K562 (cell line): ENCODE data around the gene GULP1. TPM values are rescaled to one million over a fixed set of nuclear protein-coding genes. Genes with fewer than 3 reads are reported as not detected.

Experiments used
- ATAC-seq: fragments of 200-7000 bp; cut with Tn5 transposase; 3 replicates; pipeline ENCODE4 v1.9.1; 2020; ENCODE audit warnings: moderate library complexity
- BruUV-seq: library from RNA; stranded (reverse); fragments of 400-500 nt; replicated peaks from 2 replicates; lab custom pipeline; 2021; lab: Mats Ljungman, UMichigan
- CTCF ChIA-PET: fragments of 300-600 bp; formaldehyde crosslinking; extraction: SDS; loops from one replicate; lab custom pipeline; 2021; ENCODE audit warnings: low intra/inter-chr PET ratio; lab: Yijun Ruan, JAX
- POLR2A ChIA-PET: fragments of 300-600, 350-650 bp; sonication (Branson Sonifier 250); formaldehyde crosslinking; extraction: SDS; loops from one replicate; lab custom pipeline; 2021; ENCODE audit warnings: antibody characterized with exemption, inconsistent platforms; lab: Yijun Ruan, JAX
- DNase-seq, 4 experiments: peaks; one replicate each; pipeline versions ENCODE4 v3.0.0 to v3.0.0-alpha.2; 2011 to 2018; ENCODE audit warnings: low spot score in 3 of 4, mixed read lengths in 3 of 4; ENCODE audit errors: extremely low read depth in 1 of 4
- FAIRE-seq: peaks from 2 replicates; lab custom pipeline; 2011; peaks lifted over from hg19 to GRCh38; lab: Jason Lieb, UNC
- H2AFZ ChIP-seq: 2 replicates; pipeline ENCODE4 v1.6.0; 2011; ENCODE audit warnings: low read depth, low read length, control low read depth, inconsistent platforms
- H3K27ac ChIP-seq: fragments of 200-600 bp; 3 replicates; pipeline ENCODE4 v1.8.0; 2011; ENCODE audit warnings: low read depth, mild to moderate bottlenecking, control low read depth, inconsistent platforms, low read length, moderate library complexity, mixed read lengths; ENCODE audit errors: extremely low read depth
- H3K27me3 ChIP-seq, 2 experiments: fragments of 300-600 bp in 1 of 2; 2 replicates in 1 of 2; 3 replicates in 1 of 2; pipeline versions ENCODE4 v1.6.0 to v1.8.0; 2011; ENCODE audit warnings: inconsistent platforms in 2 of 2, low read length in 2 of 2, mild to moderate bottlenecking in 1 of 2, mixed read lengths in 1 of 2, moderate library complexity in 1 of 2; ENCODE audit not compliant: control insufficient read depth in 2 of 2, insufficient read depth in 2 of 2
- H3K36me3 ChIP-seq: fragments of 300-600 bp; 3 replicates; pipeline ENCODE4 v1.8.0; 2011; ENCODE audit warnings: mild to moderate bottlenecking, low read length, inconsistent platforms; ENCODE audit not compliant: control insufficient read depth, insufficient read depth
- H3K4me1 ChIP-seq, 2 experiments: fragments of 200-600 bp in 1 of 2; replicated peaks in 1 of 2; 2 replicates in 1 of 2; 3 replicates in 1 of 2; pipeline versions ENCODE4 v1.5.1 to v1.8.0; 2011; ENCODE audit warnings: inconsistent platforms in 2 of 2, low read length in 2 of 2, mild to moderate bottlenecking in 1 of 2, mixed read lengths in 1 of 2, moderate library complexity in 1 of 2; ENCODE audit not compliant: control insufficient read depth in 2 of 2, insufficient read depth in 2 of 2
- H3K4me2 ChIP-seq: 2 replicates; pipeline ENCODE4 v1.6.1; 2011; ENCODE audit warnings: low read length, control low read depth, inconsistent platforms, mixed read lengths; ENCODE audit not compliant: insufficient read depth
- H3K4me3 ChIP-seq: fragments of 200-600 bp; sonication (generic), shearing (Covaris generic); 2 replicates; pipeline ENCODE4 v1.5.1; 2016; ENCODE audit warnings: control low read depth, inconsistent platforms
- H3K79me2 ChIP-seq: fragments of 200-600 bp; 3 replicates; pipeline ENCODE4 v1.8.0; 2011; ENCODE audit warnings: low read length, inconsistent platforms; ENCODE audit not compliant: control insufficient read depth, insufficient read depth
- H3K9ac ChIP-seq, 2 experiments: 2 replicates each; pipeline versions ENCODE4 v1.6.0 to v1.6.1; 2011; ENCODE audit warnings: low read depth in 2 of 2, low read length in 2 of 2, control low read depth in 1 of 2, inconsistent platforms in 1 of 2, mild to moderate bottlenecking in 1 of 2, mixed read lengths in 1 of 2; ENCODE audit not compliant: insufficient read depth in 1 of 2
- H3K9me1 ChIP-seq: one replicate; pipeline ENCODE4 v1.6.0; 2011; ENCODE audit warnings: inconsistent platforms, mild to moderate bottlenecking, low read length, moderate library complexity; ENCODE audit not compliant: control insufficient read depth, insufficient read depth
- H3K9me3 ChIP-seq: replicated peaks from 2 replicates; pipeline ENCODE4 v1.5.1; 2011; ENCODE audit warnings: low read depth, low read length, inconsistent platforms; ENCODE audit not compliant: control insufficient read depth, insufficient read depth
- H4K20me1 ChIP-seq: replicated peaks from 2 replicates; pipeline ENCODE4 v1.6.1; 2011; ENCODE audit warnings: low read length, inconsistent platforms, mixed read lengths; ENCODE audit not compliant: control insufficient read depth, insufficient read depth
- AFF1 ChIP-seq, 2 experiments: fragments of 450-650 bp; IDR thresholded peaks; 2 replicates each; pipeline ENCODE4 v1.6.1; 2018; ENCODE audit warnings: mild to moderate bottlenecking in 2 of 2, low read depth in 1 of 2; ENCODE audit not compliant: partially characterized antibody in 2 of 2
- FOXM1 ChIP-seq, 2 experiments: fragments of 450-650 bp in 1 of 2; sonication (generic) in 1 of 2; formaldehyde crosslinking in 1 of 2; IDR thresholded peaks; 2 replicates each; pipeline versions ENCODE4 v1.6.1 to v1.9.0; 2017 to 2022; ENCODE audit warnings: low read depth in 2 of 2, mild to moderate bottlenecking in 2 of 2, missing genetic modification reagents in 1 of 2, moderate library complexity in 1 of 2
- FOXP1 ChIP-seq: sonication (generic); formaldehyde crosslinking; IDR thresholded peaks from 2 replicates; pipeline ENCODE4 v1.8.0; 2022; ENCODE audit warnings: mild to moderate bottlenecking, missing genetic modification reagents
- HMGXB4 ChIP-seq: sonication (generic); formaldehyde crosslinking; IDR thresholded peaks from 2 replicates; pipeline ENCODE4 v1.8.1; 2023; ENCODE audit warnings: mild to moderate bottlenecking, missing genetic modification reagents
- NFXL1 ChIP-seq: fragments of 450-650 bp; formaldehyde crosslinking; IDR thresholded peaks from 2 replicates; pipeline ENCODE4 v1.4.0; 2021; ENCODE audit warnings: mild to moderate bottlenecking
- NR1H2 ChIP-seq: sonication (generic); formaldehyde crosslinking; IDR thresholded peaks from 2 replicates; pipeline ENCODE4 v1.4.0; 2020; ENCODE audit warnings: mild to moderate bottlenecking, missing genetic modification reagents
- PHB2 ChIP-seq: fragments of 450-650 bp; IDR thresholded peaks from 2 replicates; pipeline ENCODE4 v1.6.1; 2017; ENCODE audit warnings: low read depth
- TAL1 ChIP-seq: fragments of 450-650 bp; IDR thresholded peaks from 2 replicates; pipeline ENCODE4 v1.6.1; 2016; ENCODE audit warnings: mild to moderate bottlenecking
- ZC3H8 ChIP-seq: fragments of 450-650 bp; IDR thresholded peaks from 2 replicates; pipeline ENCODE4 v1.6.1; 2017
- ZNF232 ChIP-seq: sonication (generic); formaldehyde crosslinking; IDR thresholded peaks from 2 replicates; pipeline ENCODE4 v1.8.0; 2022; ENCODE audit warnings: mild to moderate bottlenecking, missing genetic modification reagents
- ZNF589 ChIP-seq: fragments of 200-800 bp; sonication (Bioruptor generic); IDR thresholded peaks from 2 replicates; pipeline ENCODE4 v1.6.1; 2016; ENCODE audit warnings: low read depth, missing genetic modification characterization, missing compliant biosample characterization
- ZNF644 ChIP-seq: fragments of 200-800 bp; sonication (Bioruptor generic); IDR thresholded peaks from 2 replicates; pipeline ENCODE4 v1.6.1; 2016; ENCODE audit warnings: low read depth, missing genetic modification characterization, missing compliant biosample characterization
- ZSCAN29 ChIP-seq: fragments of 450-650 bp; IDR thresholded peaks from 2 replicates; pipeline ENCODE4 v1.6.1; 2017
- WGBS: fragments of 100-300 bp; shearing (Covaris generic); methylation state at CpG from one replicate; pipeline ENCODE4 v1.1.6; 2016; ENCODE audit warnings: low coverage, mixed read lengths; ENCODE audit not compliant: insufficient coverage; ENCODE audit errors: missing lambda C conversion rate; 5-methylcytosine and 5-hydroxymethylcytosine counted together
- in situ Hi-C: fragments of 300-500 bp; cut with MboI; formaldehyde crosslinking; loops from 4 replicates; pipeline ENCODE4 v1.15.0; 2018; ENCODE audit warnings: inconsistent platforms, mixed read lengths
- intact Hi-C: fragments of 100-400 bp; cut with micrococcal nuclease; formaldehyde crosslinking; loops from 2 replicates; pipeline ENCODE4 v1.14.2; 2022
- polyA plus RNA-seq, 8 experiments: library from polyadenylated mRNA; depleted of rRNA in 4 of 8; stranded (reverse) in 5 of 8; unstranded in 3 of 8; fragments of >200 nt; fragmentation: Nextera tagmentation in 2 of 8; fragmentation: Illumina TruSeq in 1 of 8; extraction: Ambion mirVana in 2 of 8; extraction: Trizol in 1 of 8; gene quantifications; 2 replicates each; pipeline versions ENCODE4 v1.2.1 to v1.2.3, GENCODE V29; 2011 to 2014; ENCODE audit warnings: inconsistent platforms in 1 of 8, missing spikeins in 1 of 8
- total RNA-seq, 7 experiments: library from RNA; depleted of rRNA in 6 of 7; stranded (reverse); fragments of >200 nt in 6 of 7; fragmentation: Illumina TruSeq in 2 of 7; extraction: Trizol in 2 of 7; gene quantifications; 2 replicates each; pipeline versions ENCODE4 v1.2.1 to v1.2.3, GENCODE V29; 2011 to 2021; ENCODE audit warnings: low replicate concordance in 1 of 7
- TF ChIP-seq, protein P1 (sequence below): fragments of 250-450 bp; sonication (Bioruptor Pico); IDR thresholded peaks from 2 replicates; pipeline ENCODE4 v1.8.0; 2022; ENCODE audit warnings: moderate library complexity, mild to moderate bottlenecking, inconsistent platforms
- TF ChIP-seq, protein P2 (sequence below), 2 experiments: fragments of 450-650 bp; conservative IDR thresholded peaks; 2 replicates each; pipeline ENCODE4 v1.6.1; 2017; ENCODE audit warnings: mild to moderate bottlenecking in 2 of 2, moderate library complexity in 2 of 2

GULP1 gene
- total and polyA plus RNA-seq, 9 of the 15 experiments (the other 6 are each of a cell fraction or from before 2014, with no cell fraction given), result 8.5 to 25.3 (median 19.5) TPM

- no peaks in the 10 kb centered on the region for H3K27me3 ChIP-seq
- H2AFZ ChIP-seq, result no peak overlapping the region
- intact Hi-C loops (no loop called here), in situ Hi-C loops (no loop called here)
- H3K79me2 ChIP-seq, result peaks cover 43% of the 10 kb centered on the region
- ATAC-seq, result no peak
- CTCF ChIA-PET, result no interaction called here
- H3K9me3 ChIP-seq, result no peaks in the 10 kb centered on the region
- BruUV-seq, result no TSS peak
- no peak overlapping the region for H3K27ac ChIP-seq
- no peaks in the 10 kb centered on the region for H3K36me3 ChIP-seq
- no peak overlapping the region for H3K4me3 ChIP-seq
- TF ChIP-seq, protein P1, sequence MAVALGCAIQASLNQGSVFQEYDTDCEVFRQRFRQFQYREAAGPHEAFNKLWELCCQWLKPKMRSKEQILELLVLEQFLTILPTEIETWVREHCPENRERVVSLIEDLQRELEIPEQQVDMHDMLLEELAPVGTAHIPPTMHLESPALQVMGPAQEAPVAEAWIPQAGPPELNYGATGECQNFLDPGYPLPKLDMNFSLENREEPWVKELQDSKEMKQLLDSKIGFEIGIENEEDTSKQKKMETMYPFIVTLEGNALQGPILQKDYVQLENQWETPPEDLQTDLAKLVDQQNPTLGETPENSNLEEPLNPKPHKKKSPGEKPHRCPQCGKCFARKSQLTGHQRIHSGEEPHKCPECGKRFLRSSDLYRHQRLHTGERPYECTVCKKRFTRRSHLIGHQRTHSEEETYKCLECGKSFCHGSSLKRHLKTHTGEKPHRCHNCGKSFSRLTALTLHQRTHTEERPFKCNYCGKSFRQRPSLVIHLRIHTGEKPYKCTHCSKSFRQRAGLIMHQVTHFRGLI (CRISPR knock-in tag), result no peak
- TF ChIP-seq PHB2 (no peak), HMGXB4 (no peak), NR1H2 (no peak), NFXL1 (no peak), ZNF232 (no peak), ZC3H8 (no peak), TAL1 (no peak), ZSCAN29 (no peak), FOXP1 (no peak), ZNF589 (CRISPR knock-in tag) (no peak), FOXM1 (IDR thresholded peaks at IDR 0.05; ENCODE audit: low read depth) (no peak), FOXM1 (CRISPR knock-in tag; IDR thresholded peaks at IDR 0.05; ENCODE audit: low read depth) (no peak), AFF1 (IDR thresholded peaks at IDR 0.05; ENCODE audit: low read depth in 1 of 2, partially characterized antibody in 2 of 2) (no peak), ZNF644 (tag) (no peak)
- TF ChIP-seq, protein P2, sequence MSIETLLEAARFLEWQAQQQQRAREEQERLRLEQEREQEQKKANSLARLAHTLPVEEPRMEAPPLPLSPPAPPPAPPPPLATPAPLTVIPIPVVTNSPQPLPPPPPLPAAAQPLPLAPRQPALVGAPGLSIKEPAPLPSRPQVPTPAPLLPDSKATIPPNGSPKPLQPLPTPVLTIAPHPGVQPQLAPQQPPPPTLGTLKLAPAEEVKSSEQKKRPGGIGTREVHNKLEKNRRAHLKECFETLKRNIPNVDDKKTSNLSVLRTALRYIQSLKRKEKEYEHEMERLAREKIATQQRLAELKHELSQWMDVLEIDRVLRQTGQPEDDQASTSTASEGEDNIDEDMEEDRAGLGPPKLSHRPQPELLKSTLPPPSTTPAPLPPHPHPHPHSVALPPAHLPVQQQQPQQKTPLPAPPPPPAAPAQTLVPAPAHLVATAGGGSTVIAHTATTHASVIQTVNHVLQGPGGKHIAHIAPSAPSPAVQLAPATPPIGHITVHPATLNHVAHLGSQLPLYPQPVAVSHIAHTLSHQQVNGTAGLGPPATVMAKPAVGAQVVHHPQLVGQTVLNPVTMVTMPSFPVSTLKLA (conservative IDR thresholded peaks at IDR 0.05), result no peak
- DNase-seq, result no peak
- no peaks in the 10 kb centered on the region for H4K20me1 ChIP-seq
- no peak overlapping the region for H3K9ac ChIP-seq
- H3K4me2 ChIP-seq, result no peak overlapping the region
- no peak for FAIRE-seq
- POLR2A ChIA-PET, result no interaction called here
- H3K4me1 ChIP-seq, result peaks cover 0 to 6% of the 10 kb centered on the region in 2 experiments; a peak in 1 of 5 replicates
- WGBS, result 82% methylated on average over 4 of the region's 4 CpGs
- H3K9me1 ChIP-seq, result no peaks in the 10 kb centered on the region
Measured at GRCh38 chr2:188315750-188316149, 24.1 kb downstream of the GULP1 start.
